NCI-H2171 (cell line): ENCODE measurements around the gene METTL6.
"Not testable (repeated sequence)": the region's sequence is repeated elsewhere in the genome, so short reads cannot be mapped to it uniquely, and the experiment has no call there.

Experiments
- DNase-seq: peaks from one replicate; lab custom pipeline; 2025; lab: John Stamatoyannopoulos, UW

Gene METTL6

GRCh38 chr3:15364078-15364477 lies 63.3 kb downstream of the METTL6 start:
- DNase-seq = not testable (repeated sequence)

- no peak for DNase-seq
Observed at GRCh38 chr3:15361494-15362214, 65.7 kb downstream of the METTL6 start.

GRCh38 chr3:15360788-15361493 lies 66.4 kb downstream of the METTL6 start:
- no peak for DNase-seq
